ENCODE data around the gene SPPL2C. TPM values are rescaled to one million over a fixed set of nuclear protein-coding genes. Genes with fewer than 3 reads are reported as not detected.

The SPPL2C gene
- total RNA-seq, 1 experiment from 2014 or later: not detected

DNA sequence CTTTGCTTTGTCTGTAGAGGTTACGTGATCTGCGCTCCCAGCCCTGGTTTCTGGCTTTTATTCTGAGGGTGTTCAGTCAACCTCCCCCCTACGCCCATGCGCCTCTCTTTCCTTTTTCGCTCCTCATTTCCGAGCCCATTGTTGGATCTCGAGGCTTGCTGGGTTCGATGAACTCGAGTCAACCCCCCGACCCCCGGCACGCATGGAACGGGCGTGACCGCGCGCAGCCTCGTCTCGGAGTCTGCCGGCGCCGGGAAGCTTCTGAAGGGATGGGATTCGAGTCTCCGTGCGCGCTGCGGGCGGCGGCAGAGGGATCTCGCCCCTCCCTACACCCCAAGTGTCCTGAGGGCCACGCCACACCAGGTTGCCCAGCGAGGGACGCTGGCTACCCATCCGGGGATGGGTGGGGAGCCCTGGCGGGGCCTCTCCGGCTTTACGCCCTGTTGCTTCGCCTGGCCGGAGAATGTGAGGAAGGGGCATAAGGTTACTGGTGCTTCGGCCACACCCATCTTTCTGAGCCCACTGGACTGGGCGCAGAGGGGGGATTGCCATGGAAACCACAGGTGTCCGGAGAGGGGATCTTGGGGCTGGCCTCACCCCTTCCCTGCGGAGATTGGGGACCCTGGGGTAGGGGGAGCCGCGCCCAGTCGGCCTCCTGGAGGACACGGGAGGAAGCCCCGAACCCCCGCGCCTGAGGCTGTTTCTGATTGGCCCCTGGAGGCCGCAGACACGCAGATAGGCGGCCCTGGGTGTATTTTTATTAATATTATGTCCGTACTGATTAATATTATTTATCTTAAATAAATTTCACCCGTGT is 51.5 kb downstream of the SPPL2C start:
- no TSS peak for BruUV-seq (replicated peaks)
- Mint-ChIP-seq H3K4me3 (ENCODE audit: unreplicated experiment) (peak overlapping the region; percentile 83), H3K9me3 (ENCODE audit: unreplicated experiment) (no peaks in the 10 kb centered on the region), H3K36me3 (ENCODE audit: insufficient read depth, unreplicated experiment) (no peaks in the 10 kb centered on the region), H3K27me3 (ENCODE audit: insufficient read depth, unreplicated experiment) (peaks cover 16% of the 10 kb centered on the region), H3K27ac (ENCODE audit: unreplicated experiment) (no peak overlapping the region), H3K4me1 (ENCODE audit: low read depth, unreplicated experiment) (no peaks in the 10 kb centered on the region)
- H3K4me1 ChIP-seq: peaks cover 7% of the 10 kb centered on the region; the same call in 1 of the 2 replicates
- TF ChIP-seq, protein P1, sequence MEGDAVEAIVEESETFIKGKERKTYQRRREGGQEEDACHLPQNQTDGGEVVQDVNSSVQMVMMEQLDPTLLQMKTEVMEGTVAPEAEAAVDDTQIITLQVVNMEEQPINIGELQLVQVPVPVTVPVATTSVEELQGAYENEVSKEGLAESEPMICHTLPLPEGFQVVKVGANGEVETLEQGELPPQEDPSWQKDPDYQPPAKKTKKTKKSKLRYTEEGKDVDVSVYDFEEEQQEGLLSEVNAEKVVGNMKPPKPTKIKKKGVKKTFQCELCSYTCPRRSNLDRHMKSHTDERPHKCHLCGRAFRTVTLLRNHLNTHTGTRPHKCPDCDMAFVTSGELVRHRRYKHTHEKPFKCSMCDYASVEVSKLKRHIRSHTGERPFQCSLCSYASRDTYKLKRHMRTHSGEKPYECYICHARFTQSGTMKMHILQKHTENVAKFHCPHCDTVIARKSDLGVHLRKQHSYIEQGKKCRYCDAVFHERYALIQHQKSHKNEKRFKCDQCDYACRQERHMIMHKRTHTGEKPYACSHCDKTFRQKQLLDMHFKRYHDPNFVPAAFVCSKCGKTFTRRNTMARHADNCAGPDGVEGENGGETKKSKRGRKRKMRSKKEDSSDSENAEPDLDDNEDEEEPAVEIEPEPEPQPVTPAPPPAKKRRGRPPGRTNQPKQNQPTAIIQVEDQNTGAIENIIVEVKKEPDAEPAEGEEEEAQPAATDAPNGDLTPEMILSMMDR (IDR thresholded peaks at IDR 0.05; ENCODE audit: insufficient read depth in 1 of 2, low read depth in 1 of 2, low read length in 1 of 2, severe bottlenecking in 1 of 2, unreplicated experiment in 1 of 2): no peak
- intact Hi-C loops (cut with micrococcal nuclease; ENCODE audit: unreplicated experiment): loop anchor here (10.0 kb wide), 2 partner anchors 49 to 251 kb away; no protein-coding TSS in a partner anchor
- H3K9me3 ChIP-seq: no peaks in the 10 kb centered on the region
- H3K36me3 ChIP-seq (ENCODE audit: control insufficient read depth, insufficient read depth, low read length): no peaks in the 10 kb centered on the region
- ChIA-PET CTCF (no interaction called here), POLR2A (no interaction called here)
- DNase-seq: no peak
- H3K4me3 ChIP-seq (ENCODE audit: low read depth, low read length): peak overlapping the region; percentile 86
- H3K27me3 ChIP-seq (replicated peaks; ENCODE audit: control insufficient read depth, insufficient read depth, low read length): peaks cover 1% of the 10 kb centered on the region; the same call in 1 of the 2 replicates

Other genes starting within 250 kb of the SPPL2C start
- not detected in 2 replicates for gene CRHR1, start 60.6 kb upstream of the SPPL2C start, total RNA-seq (2022)
- 0.60 and 0.95 TPM in 2 replicates for gene MAPT, start 49.7 kb downstream of the SPPL2C start, total RNA-seq (2022)
- not detected in 2 replicates for gene STH, start 154.4 kb downstream of the SPPL2C start, total RNA-seq (2022)

Data from Caco-2 (cell line).